Fibroblast of lung (primary cell): Measurements from ENCODE around the gene MYO6. TPM values are rescaled to one million over a fixed set of nuclear protein-coding genes. Genes with fewer than 3 reads are reported as not detected.

ENCODE experiments used
- DNase-seq, 2 donors: peaks; one replicate each; pipeline versions ENCODE4 v3.0.0 to v3.0.0-alpha.2; 2010; ENCODE audit warnings: low read depth in 2 of 2
- H2AFZ ChIP-seq: 2 replicates; pipeline ENCODE4 v1.5.1; 2012; ENCODE audit warnings: low read length, control low read depth, inconsistent platforms
- H3K27ac ChIP-seq: 2 replicates; pipeline ENCODE4 v1.5.1; 2011; ENCODE audit warnings: low read length, control low read depth; ENCODE audit not compliant: insufficient read depth
- H3K27me3 ChIP-seq: 2 replicates; pipeline ENCODE4 v1.5.1; 2011; ENCODE audit warnings: mild to moderate bottlenecking, low read length; ENCODE audit not compliant: control insufficient read depth, insufficient read depth
- H3K36me3 ChIP-seq: 2 replicates; pipeline ENCODE4 v1.5.1; 2011; ENCODE audit warnings: low read length; ENCODE audit not compliant: control insufficient read depth, insufficient read depth
- H3K4me1 ChIP-seq: 2 replicates; pipeline ENCODE4 v1.5.1; 2011; ENCODE audit warnings: low read length; ENCODE audit not compliant: control insufficient read depth, insufficient read depth; ENCODE audit errors: extremely low read depth
- H3K4me2 ChIP-seq: 2 replicates; pipeline ENCODE4 v1.5.1; 2011; ENCODE audit warnings: low read length, control low read depth; ENCODE audit not compliant: insufficient read depth; ENCODE audit errors: extremely low read depth
- H3K4me3 ChIP-seq, 4 experiments: fragments of 200-600 bp in 1 of 4; sonication (generic) in 1 of 4; replicated peaks in 1 of 4; 2 replicates each; pipeline ENCODE4 v1.5.1; 2011 to 2016; ENCODE audit warnings: low read length in 4 of 4, low read depth in 3 of 4, mild to moderate bottlenecking in 3 of 4, control low read depth in 2 of 4, inconsistent platforms in 1 of 4, mixed read lengths in 1 of 4; ENCODE audit not compliant: insufficient read depth in 1 of 4; ENCODE audit errors: control extremely low read depth in 1 of 4
- H3K79me2 ChIP-seq: 2 replicates; pipeline ENCODE4 v1.5.1; 2012; ENCODE audit warnings: mild to moderate bottlenecking, low read length, inconsistent platforms; ENCODE audit not compliant: control insufficient read depth, insufficient read depth
- H3K9ac ChIP-seq: 2 replicates; pipeline ENCODE4 v1.5.1; 2011; ENCODE audit warnings: mild to moderate bottlenecking, low read length, control low read depth; ENCODE audit not compliant: insufficient read depth
- H3K9me3 ChIP-seq: 2 replicates; pipeline ENCODE4 v1.5.1; 2012; ENCODE audit warnings: low read depth, low read length; ENCODE audit not compliant: control insufficient read depth, insufficient read depth
- H4K20me1 ChIP-seq: 2 replicates; pipeline ENCODE4 v1.5.1; 2011; ENCODE audit warnings: low read length; ENCODE audit not compliant: control insufficient read depth, insufficient read depth; ENCODE audit errors: extremely low read depth
- CTCF ChIP-seq, 2 donors: IDR thresholded peaks in 1 of 2; conservative IDR thresholded peaks in 1 of 2; 1 replicate in 1 of 2; 2 replicates in 1 of 2; pipeline ENCODE4 v1.5.1; 2011 to 2012; ENCODE audit warnings: low read length in 2 of 2, control low read depth in 1 of 2, inconsistent platforms in 1 of 2, low read depth in 1 of 2, mild to moderate bottlenecking in 1 of 2
- EZH2 ChIP-seq: IDR thresholded peaks from 2 replicates; pipeline ENCODE4 v1.5.1; 2012; ENCODE audit warnings: low read length, control low read depth, mild to moderate bottlenecking; ENCODE audit errors: missing control alignments
- polyA plus RNA-seq, 2 donors: library from polyadenylated mRNA; depleted of rRNA in 1 of 2; stranded (reverse) in 1 of 2; unstranded in 1 of 2; fragments of >200 nt; gene quantifications; 2 replicates each; pipeline ENCODE4 v1.2.1, GENCODE V29; 2011 to 2012; ENCODE audit warnings: missing spikeins in 1 of 2
- total RNA-seq: library from RNA; depleted of rRNA; stranded (reverse); fragments of >200 nt; gene quantifications from 2 replicates; pipeline ENCODE4 v1.2.1, GENCODE V29; 2014

The MYO6 gene
- total and polyA plus RNA-seq, 2 donors (not counting 1 experiment from before 2014, with no cell fraction given) = 16.9 to 24.9 TPM

DNA sequence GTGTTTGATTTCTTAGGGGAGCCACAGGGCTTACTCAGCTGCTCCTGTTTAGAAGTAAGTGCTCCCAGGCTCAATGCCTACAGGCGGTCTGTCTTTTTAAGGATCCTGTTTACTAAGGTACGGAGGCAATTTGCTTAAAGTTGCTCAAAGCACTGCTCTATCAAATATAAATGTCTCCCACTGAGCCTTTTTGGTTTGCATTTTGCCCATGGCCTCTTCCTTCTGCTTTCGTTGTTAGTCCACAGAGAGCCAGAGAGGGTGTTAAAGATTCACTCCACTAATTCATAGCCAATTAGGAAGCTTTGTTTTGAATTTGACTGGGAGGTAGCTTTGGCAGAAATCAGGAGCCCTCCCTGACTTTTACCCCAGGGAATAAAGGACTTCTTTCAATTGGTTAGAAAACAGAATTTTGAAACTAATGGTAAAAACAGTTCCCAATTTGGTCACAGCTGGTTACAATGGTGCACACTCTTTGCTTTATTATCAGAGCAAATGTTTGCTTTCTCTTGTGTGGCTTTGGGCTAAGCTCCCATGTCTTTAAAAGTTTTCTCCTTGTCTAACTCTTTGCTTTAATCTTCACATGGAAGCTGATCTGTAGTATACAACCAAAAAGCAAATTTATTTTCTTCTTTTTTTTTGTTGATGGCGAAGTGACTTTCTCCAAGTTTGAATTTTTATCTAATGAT is 197.2 kb downstream of the MYO6 start:
- no peak for TF ChIP-seq CTCF (conservative IDR thresholded peaks at IDR 0.05 in 1 of 2, IDR thresholded peaks at IDR 0.05 in 1 of 2; ENCODE audit: low read depth in 1 of 2, low read length in 2 of 2)
- no peak for TF ChIP-seq EZH2
- Histone ChIP-seq H3K4me2 (no peak overlapping the region), H3K36me3 (no peaks in the 10 kb centered on the region), H2AFZ (no peak overlapping the region), H3K9ac (no peak overlapping the region), H3K4me1 (no peaks in the 10 kb centered on the region), H3K79me2 (no peaks in the 10 kb centered on the region), H3K4me3 (no peak overlapping the region), H4K20me1 (no peaks in the 10 kb centered on the region), H3K27me3 (no peaks in the 10 kb centered on the region), H3K9me3 (no peaks in the 10 kb centered on the region), H3K27ac (no peak overlapping the region)
- no peak for DNase-seq

GRCh38 chr6:75947935-75948334 is 198.9 kb downstream of the MYO6 start:
- H2AFZ ChIP-seq = no peak overlapping the region
- H3K27ac ChIP-seq = no peak overlapping the region
- no peak for DNase-seq
- H3K79me2 ChIP-seq = no peaks in the 10 kb centered on the region
- TF ChIP-seq EZH2 = no peak
- TF ChIP-seq CTCF (conservative IDR thresholded peaks at IDR 0.05 in 1 of 2, IDR thresholded peaks at IDR 0.05 in 1 of 2; ENCODE audit: low read depth in 1 of 2, low read length in 2 of 2) = no peak
- H3K4me2 ChIP-seq = no peak overlapping the region
- H3K36me3 ChIP-seq = no peaks in the 10 kb centered on the region
- no peaks in the 10 kb centered on the region for H3K27me3 ChIP-seq
- H3K4me1 ChIP-seq = no peaks in the 10 kb centered on the region
- H3K9ac ChIP-seq = no peak overlapping the region
- no peaks in the 10 kb centered on the region for H3K9me3 ChIP-seq
- no peak overlapping the region for H3K4me3 ChIP-seq
- H4K20me1 ChIP-seq = no peaks in the 10 kb centered on the region

DNA sequence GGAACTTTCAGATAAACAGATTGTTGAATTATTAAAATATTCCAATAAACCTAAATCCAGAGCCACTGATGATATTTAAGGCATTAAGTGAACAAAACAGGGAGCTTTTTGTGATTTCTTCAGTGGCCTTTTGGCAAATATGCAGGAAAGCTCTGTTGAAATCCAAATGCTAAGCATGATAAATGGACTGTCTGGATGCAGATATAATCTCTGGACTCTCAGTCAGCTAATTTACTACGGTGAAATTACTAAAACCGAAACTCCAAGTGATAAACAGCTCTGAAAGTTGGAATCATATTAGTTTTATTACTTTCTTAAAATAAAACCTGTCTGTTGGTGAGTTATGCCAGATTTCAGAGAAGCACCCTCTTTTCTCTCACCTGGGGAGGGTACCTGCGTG is 203.1 kb downstream of the MYO6 start:
- DNase-seq = no peak
- Histone ChIP-seq H3K4me1 (no peaks in the 10 kb centered on the region), H3K9me3 (no peaks in the 10 kb centered on the region), H2AFZ (no peak overlapping the region), H3K27ac (no peak overlapping the region), H3K36me3 (no peaks in the 10 kb centered on the region), H3K79me2 (no peaks in the 10 kb centered on the region), H3K9ac (no peak overlapping the region), H4K20me1 (no peaks in the 10 kb centered on the region), H3K4me3 (no peak overlapping the region), H3K27me3 (no peaks in the 10 kb centered on the region), H3K4me2 (no peak overlapping the region)
- TF ChIP-seq EZH2 (no peak), CTCF (conservative IDR thresholded peaks at IDR 0.05 in 1 of 2, IDR thresholded peaks at IDR 0.05 in 1 of 2; ENCODE audit: low read depth in 1 of 2, low read length in 2 of 2) (no peak)
